ENCODE results near the gene PRKACB. TPM values are rescaled to one million over a fixed set of nuclear protein-coding genes. Genes with fewer than 3 reads are reported as not detected.
"Not testable (repeated sequence)": the region's sequence is repeated elsewhere in the genome, so short reads cannot be mapped to it uniquely, and the experiment has no call there.

PRKACB gene
- total RNA-seq, 1 donor from 2014 or later: 31.9 TPM

GRCh38 chr1:84280912-84281311, 136.8 kb downstream of the PRKACB start:
- intact Hi-C loops (cut with DNase I): no loop called here
- H3K9me3 ChIP-seq: no peaks in the 10 kb centered on the region
- TF ChIP-seq CTCF (IDR thresholded peaks at IDR 0.05): no peak

GRCh38 chr1:84282780-84283333, 138.8 kb downstream of the PRKACB start:
- ATAC-seq (no peak), DNase-seq (no peak)
- no peaks in the 10 kb centered on the region for H3K4me1 ChIP-seq
- no peaks in the 10 kb centered on the region for H3K36me3 ChIP-seq
- H3K4me3 ChIP-seq: no peak overlapping the region
- no peaks in the 10 kb centered on the region for H3K27me3 ChIP-seq
- intact Hi-C loops (cut with DNase I): no loop called here
- no peaks in the 10 kb centered on the region for H3K9me3 ChIP-seq
- no peak for TF ChIP-seq CTCF (IDR thresholded peaks at IDR 0.05)
- H3K27ac ChIP-seq: no peak overlapping the region

More at GRCh38 chr1:84280912-84281311, 136.8 kb downstream of the PRKACB start:
- no peak for DNase-seq
- ATAC-seq: no peak
- no peaks in the 10 kb centered on the region for H3K4me1 ChIP-seq
- no peak overlapping the region for H3K27ac ChIP-seq
- H3K27me3 ChIP-seq: no peaks in the 10 kb centered on the region
- no peak overlapping the region for H3K4me3 ChIP-seq
- H3K36me3 ChIP-seq: no peaks in the 10 kb centered on the region

DNA sequence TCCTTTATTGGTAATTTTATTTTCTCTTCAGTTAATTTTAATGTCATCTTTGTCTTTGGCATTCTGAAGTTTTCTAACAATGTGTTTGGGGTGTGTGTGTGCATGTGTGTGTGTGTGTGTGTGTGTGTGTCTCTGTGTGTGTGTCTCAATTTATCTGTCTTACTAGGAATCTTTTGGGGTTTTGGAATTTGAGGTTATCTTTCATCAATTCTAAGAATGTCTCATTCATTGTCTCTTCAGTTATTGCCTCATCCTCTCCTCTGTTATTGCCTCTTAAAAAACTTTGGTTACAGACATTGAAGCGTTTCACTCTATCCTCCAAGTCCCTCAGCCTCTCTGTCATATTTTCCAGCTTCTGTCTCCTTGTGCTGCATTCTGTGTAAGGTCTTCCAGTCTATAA, 139.3 kb downstream of the PRKACB start:
- DNase-seq (no peak), ATAC-seq (no peak)
- Histone ChIP-seq H3K27me3 (no peaks in the 10 kb centered on the region), H3K9me3 (no peaks in the 10 kb centered on the region), H3K36me3 (no peaks in the 10 kb centered on the region), H3K4me3 (no peak overlapping the region), H3K27ac (no peak overlapping the region), H3K4me1 (no peaks in the 10 kb centered on the region)
- intact Hi-C loops (cut with DNase I): no loop called here
- TF ChIP-seq CTCF (IDR thresholded peaks at IDR 0.05): no peak

GRCh38 chr1:84286071-84286470, 142.0 kb downstream of the PRKACB start:
- no peaks in the 10 kb centered on the region for H3K9me3 ChIP-seq
- H3K27ac ChIP-seq: no peak overlapping the region
- intact Hi-C loops (cut with DNase I): no loop called here
- no peaks in the 10 kb centered on the region for H3K4me1 ChIP-seq
- DNase-seq: no peak
- no peak for ATAC-seq
- H3K36me3 ChIP-seq: no peaks in the 10 kb centered on the region
- H3K27me3 ChIP-seq: no peaks in the 10 kb centered on the region
- no peak overlapping the region for H3K4me3 ChIP-seq
- no peak for TF ChIP-seq CTCF (IDR thresholded peaks at IDR 0.05)

DNA sequence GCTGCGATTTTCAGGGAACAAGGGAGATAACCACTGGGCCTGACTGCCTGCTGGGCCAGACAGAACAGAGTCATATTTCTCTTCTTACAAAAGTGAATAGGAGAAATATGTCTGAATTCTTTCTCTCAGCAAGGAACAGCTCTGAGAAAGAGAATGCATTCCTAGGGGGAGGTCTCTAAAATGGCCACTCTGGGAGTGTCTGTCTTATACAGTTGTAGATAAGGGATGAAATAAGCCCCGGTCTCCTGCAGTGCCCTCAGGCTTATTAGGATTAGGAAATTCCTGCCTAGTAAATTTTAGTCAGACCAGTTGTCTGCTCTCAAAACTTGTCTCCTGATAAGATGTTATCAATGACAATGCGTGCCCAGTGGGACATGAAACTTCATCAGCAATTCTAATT, 143.3 kb downstream of the PRKACB start:
- H3K9me3 ChIP-seq; H3K27ac ChIP-seq; H3K4me3 ChIP-seq; H3K36me3 ChIP-seq; DNase-seq; ATAC-seq; H3K4me1 ChIP-seq; intact Hi-C loops (cut with DNase I); H3K27me3 ChIP-seq: not testable (repeated sequence)

Other genes with a start within 250 kb of the PRKACB start
- gene TTLL7, start 145.1 kb upstream of the PRKACB start, total RNA-seq: 16.2 TPM
- 1.6 TPM for gene SAMD13, start 157.4 kb downstream of the PRKACB start, total RNA-seq

Data from upper lobe of right lung (tissue), 1 donor.